GM12875 (cell line): ENCODE data around the gene CTSH.

Experiments used
- H3K4me3 ChIP-seq: one replicate; pipeline ENCODE4 v1.5.1; 2011; ENCODE audit warnings: low read depth, low read length, control low read depth
- CTCF ChIP-seq: IDR thresholded peaks from 2 replicates; pipeline ENCODE4 v1.5.1; 2011; ENCODE audit warnings: low read depth, mild to moderate bottlenecking, control low read depth, inconsistent platforms, low read length, moderate library complexity, borderline replicate concordance; ENCODE audit not compliant: insufficient read depth

Gene CTSH

GRCh38 chr15:78944669-78945407 is at the start of gene CTSH:
TSS of gene CTSH (minus strand) at chr15:78945046. CDS start at chr15:78944981, 65 bp downstream.
- TF ChIP-seq CTCF, result no peak
- peak within 1 kb of the TSS; percentile 99 for H3K4me3 ChIP-seq

GRCh38 chr15:78993931-78994530 is 49.2 kb upstream of the CTSH start:
- no peak for TF ChIP-seq CTCF
- no peak overlapping the region for H3K4me3 ChIP-seq

- no peak for TF ChIP-seq CTCF
- no peak overlapping the region for H3K4me3 ChIP-seq
Measured at GRCh38 chr15:78993257-78993930, 48.5 kb upstream of the CTSH start.

GRCh38 chr15:78992416-78993256 is 47.8 kb upstream of the CTSH start:
- TF ChIP-seq CTCF, result no peak
- no peak overlapping the region for H3K4me3 ChIP-seq

GRCh38 chr15:78991879-78992278 is 47.0 kb upstream of the CTSH start:
- H3K4me3 ChIP-seq, result no peak overlapping the region
- no peak for TF ChIP-seq CTCF

- TF ChIP-seq CTCF, result no peak
- H3K4me3 ChIP-seq, result no peak overlapping the region
Measured at GRCh38 chr15:78991476-78991875, 46.6 kb upstream of the CTSH start.
